Loucy (cell line): ENCODE data around the gene FNDC10.

ENCODE experiments used
- CTCF ChIP-seq: fragments of 200-600 bp; sonication (generic); conservative IDR thresholded peaks from 2 replicates; pipeline ENCODE4 v1.5.1; 2014; ENCODE audit warnings: mild to moderate bottlenecking, antibody characterized with exemption, low read length
- EZH2phosphoT487 ChIP-seq: fragments of 200-600 bp; IDR thresholded peaks from 2 replicates; pipeline ENCODE4 v1.6.1; 2018; ENCODE audit warnings: antibody characterized with exemption, mild to moderate bottlenecking, moderate library complexity, borderline replicate concordance

DNA sequence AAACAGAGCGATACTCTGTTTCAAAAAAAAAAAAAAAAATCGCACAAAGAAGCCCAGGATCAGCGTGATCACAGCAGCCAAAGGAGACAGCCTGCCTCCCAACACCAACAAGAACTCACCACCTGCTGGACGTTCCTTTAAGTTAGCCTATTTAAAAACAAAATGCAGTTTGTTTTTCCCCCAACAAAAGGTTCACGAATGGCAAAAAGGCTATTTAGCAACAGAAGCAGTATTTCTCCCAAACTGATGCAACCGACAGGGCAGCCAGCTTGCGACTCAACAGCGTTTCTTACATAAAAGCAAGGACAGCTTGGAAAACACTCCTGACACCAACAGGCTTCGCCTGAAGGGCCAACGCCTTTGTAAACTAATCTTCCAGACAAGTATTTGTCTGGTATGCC is 32.0 kb downstream of the FNDC10 start:
- TF ChIP-seq CTCF, result no peak
- TF ChIP-seq EZH2phosphoT487, result no peak
